GM19468 (cell line): Measurements from ENCODE around the gene POLR1G.
"Not testable (repeated sequence)": the region's sequence is repeated elsewhere in the genome, so short reads cannot be mapped to it uniquely, and the experiment has no call there.

ENCODE experiments used
- ATAC-seq: cut with Tn5 transposase; IDR thresholded peaks from one replicate; pipeline ENCODE4 v1.9.1; 2021; ENCODE audit warnings: mild to moderate bottlenecking, moderate library complexity, moderate number of reproducible peaks; ENCODE audit not compliant: unreplicated experiment; ENCODE audit errors: extremely low read depth

POLR1G gene

DNA sequence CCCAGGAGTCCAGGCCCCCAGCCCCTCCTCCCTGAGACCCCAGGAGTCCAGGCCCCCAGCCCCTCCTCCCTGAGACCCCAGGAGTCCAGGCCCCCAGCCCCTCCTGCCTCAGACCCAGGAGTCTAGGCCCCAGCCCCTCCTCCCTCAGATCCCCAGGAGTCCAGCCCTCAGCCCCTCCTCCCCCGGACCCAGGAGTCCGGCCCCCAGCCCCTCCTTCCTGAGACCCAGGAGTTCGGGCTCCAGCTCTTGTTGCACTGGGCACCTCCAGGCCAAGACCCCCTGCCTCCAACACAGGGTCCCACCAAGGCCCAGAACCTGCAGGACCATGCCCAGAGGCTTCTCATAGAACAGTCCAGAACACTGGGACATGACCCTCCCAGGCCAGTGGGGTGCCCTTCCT lies 13.5 kb downstream of the POLR1G start:
- ATAC-seq, result no peak

GRCh38 chr19:45420356-45420755 lies 13.9 kb downstream of the POLR1G start:
- ATAC-seq, result no peak

GRCh38 chr19:45420871-45421270 lies 14.4 kb downstream of the POLR1G start:
- no peak for ATAC-seq

GRCh38 chr19:45421947-45422498 lies 15.6 kb downstream of the POLR1G start:
- ATAC-seq, result no peak

- no peak for ATAC-seq
Measured at GRCh38 chr19:45423033-45423588, 16.7 kb downstream of the POLR1G start.

DNA sequence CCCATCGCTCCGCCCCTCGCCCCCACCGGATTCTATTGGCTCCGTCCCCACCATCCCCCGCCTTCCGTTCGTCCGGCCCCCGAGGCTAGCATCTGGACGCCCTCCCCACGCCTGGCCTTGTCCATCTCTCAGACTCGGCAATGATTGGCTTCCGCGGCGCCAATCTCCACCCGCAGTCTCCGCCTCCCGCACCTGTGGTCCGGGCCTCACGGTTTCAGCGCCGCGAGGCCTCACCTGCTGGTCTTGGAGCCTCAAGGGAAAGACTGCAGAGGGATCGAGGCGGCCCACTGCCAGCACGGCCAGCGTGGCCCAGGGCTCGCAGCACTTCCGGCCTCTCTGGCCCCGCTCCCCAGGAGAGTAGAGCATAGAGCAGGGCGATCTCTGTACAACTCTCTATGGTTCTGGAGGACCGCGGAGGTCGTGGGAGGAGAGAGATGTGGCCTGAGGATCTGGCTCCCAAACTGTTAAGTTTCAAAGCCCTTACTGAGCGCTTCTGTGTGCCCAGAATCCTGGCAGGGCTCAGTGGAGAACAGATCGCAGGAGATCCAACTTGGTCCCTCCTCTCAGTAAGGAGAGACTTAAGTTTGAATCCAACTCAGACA lies 17.2 kb downstream of the POLR1G start, which contains the start of gene ERCC1:
TSS of gene ERCC1 (minus strand) at position 329 of the 602 bp plus-strand sequence. CDS start 543 bp downstream, outside the sequence.
- ATAC-seq, result peak; percentile 33

- ATAC-seq, result no peak
Measured at GRCh38 chr19:45424191-45425058, 18.0 kb downstream of the POLR1G start.

DNA sequence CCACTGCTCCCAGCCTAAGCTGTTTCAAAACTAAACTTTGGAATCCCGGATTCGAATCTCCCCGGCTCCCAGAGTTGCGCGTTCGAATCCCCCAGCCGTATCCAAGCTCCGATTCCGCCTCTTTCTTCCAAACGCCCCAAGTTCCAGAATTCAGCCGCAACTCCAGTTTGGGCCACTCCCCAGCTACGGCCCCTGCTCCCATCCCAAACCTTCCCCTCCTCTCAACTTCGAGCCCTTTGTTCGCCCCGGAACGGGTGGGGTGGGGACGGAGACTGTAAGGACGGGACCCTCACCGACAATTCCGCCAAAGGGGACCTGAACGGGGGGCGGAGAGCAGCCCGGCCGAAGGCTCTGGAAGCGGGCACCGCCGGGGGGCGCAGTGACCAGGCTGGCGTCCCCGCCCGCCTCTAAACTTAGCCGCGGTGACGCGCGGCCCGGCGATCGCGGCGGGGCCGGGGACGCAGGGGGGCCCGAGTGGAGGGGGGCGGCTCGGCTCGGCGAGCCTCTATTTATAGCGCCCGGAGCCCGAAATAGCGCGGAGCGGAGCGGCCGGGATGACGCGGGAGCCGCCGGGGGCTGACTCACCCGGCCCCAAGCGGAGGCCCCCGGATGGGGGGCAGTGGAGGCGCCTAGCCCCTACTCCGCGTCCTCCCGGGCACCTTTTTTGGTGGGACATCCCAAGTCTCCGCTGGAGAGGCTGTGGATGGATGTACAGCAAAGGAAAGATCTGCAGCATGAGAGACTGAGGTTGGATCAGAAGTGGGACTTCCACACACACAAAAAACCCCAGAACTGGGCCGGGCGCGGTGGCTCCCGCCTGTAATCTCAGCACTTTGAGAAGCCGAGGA lies 22.2 kb downstream of the POLR1G start:
- ATAC-seq, result no peak

GRCh38 chr19:45429896-45430295 lies 23.5 kb downstream of the POLR1G start:
- ATAC-seq, result not testable (repeated sequence)

GRCh38 chr19:45431008-45431407 lies 24.6 kb downstream of the POLR1G start:
- not testable (repeated sequence) for ATAC-seq

DNA sequence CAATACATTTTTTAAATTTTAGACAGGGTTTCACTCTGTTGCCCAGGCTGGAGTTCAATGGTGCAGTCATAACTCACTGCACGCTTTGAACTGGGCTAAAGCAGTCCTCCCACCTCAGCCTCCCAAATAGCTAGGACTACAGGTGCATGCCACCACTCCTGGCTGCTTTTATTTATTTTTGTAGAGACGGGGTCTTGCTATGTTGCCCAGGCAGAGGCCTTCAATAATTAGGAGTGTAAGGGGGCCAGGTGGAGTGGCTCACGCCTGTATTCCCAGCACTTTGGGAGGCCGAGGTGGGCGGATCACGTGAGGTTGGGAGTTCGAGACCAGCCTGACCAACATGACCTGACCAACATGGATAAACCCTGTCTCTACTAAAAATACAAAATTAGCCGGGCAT lies 26.1 kb downstream of the POLR1G start:
- not testable (repeated sequence) for ATAC-seq

GRCh38 chr19:45437328-45437727 lies 30.9 kb downstream of the POLR1G start:
- no peak for ATAC-seq

DNA sequence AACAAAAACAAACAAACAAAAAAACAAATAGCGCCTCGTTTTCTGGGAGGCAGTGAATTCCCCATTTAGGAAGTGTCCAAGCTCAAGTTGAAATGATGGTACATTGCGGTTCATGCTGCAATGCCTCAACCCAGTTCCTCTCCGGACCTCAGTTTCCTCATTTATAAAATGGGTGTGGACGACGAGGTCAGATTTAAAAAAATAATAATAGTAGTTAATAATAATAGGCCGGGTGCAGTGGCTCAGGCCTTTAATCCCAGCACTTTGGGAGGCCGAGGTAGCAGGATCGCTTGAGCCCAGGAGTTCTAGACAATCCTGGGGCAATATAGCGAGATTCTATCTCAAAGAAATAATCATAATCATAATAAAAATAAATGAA lies 32.7 kb downstream of the POLR1G start:
- ATAC-seq, result no peak

- peak; percentile 34 for ATAC-seq
Measured at GRCh38 chr19:45439569-45440258, 33.3 kb downstream of the POLR1G start.

DNA sequence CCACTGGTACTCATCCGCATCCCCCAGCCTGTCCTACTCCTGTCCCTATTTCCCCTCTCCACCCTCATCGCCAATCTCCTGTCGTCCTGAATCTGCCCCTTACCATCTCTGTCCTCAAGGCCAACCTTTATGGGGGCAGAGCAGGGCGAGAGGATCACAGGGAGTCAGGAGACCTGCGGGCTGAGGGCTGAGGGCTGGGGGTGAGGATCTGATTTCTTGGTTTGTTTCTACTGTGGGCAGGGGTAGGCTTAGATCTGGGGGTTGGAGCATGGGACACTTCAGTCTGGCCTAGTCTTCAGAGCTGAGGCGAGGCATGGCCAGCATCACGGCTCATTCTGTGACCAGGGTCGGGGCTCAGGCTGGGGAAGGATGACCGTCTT lies 33.8 kb downstream of the POLR1G start:
- ATAC-seq, result no peak

DNA sequence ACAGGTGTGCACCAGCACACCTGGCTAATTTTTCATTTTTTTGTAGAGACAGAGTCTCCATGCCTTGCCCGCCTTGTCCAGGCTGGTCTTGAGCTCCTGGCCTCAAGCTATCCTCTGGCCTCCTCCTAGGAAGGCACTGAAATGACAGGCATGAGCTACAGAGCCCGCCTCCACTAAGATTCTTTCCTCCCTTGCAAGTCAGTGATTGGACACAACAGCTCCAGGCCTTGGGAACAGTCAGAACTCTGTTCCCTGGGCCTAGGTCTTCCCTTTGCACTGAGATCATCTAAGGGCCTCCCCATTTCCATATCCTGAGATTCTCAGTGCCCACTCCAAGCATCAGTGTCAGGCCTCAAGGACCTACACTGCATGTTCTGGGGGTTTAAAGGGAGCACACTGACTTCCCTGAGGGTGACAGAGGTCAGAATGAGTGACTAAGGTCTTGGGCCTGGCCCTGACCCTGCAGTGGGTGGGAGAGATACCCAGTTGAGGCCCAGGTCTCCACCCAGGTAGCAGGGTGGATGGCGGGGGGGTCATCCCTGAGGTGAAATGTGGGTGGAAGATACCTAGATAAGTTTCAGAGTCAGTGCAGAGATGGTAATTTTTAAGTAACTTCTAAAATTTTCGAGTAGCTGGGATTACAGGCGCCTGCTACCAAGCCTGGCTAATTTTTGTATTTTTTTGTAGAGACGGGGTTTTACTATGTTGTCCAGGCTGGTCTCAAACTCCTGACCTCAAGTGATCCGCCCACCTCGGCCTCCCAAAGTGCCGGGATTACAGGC lies 34.6 kb downstream of the POLR1G start:
- ATAC-seq, result no peak

GRCh38 chr19:45442408-45442777 lies 35.9 kb downstream of the POLR1G start:
- ATAC-seq, result no peak

DNA sequence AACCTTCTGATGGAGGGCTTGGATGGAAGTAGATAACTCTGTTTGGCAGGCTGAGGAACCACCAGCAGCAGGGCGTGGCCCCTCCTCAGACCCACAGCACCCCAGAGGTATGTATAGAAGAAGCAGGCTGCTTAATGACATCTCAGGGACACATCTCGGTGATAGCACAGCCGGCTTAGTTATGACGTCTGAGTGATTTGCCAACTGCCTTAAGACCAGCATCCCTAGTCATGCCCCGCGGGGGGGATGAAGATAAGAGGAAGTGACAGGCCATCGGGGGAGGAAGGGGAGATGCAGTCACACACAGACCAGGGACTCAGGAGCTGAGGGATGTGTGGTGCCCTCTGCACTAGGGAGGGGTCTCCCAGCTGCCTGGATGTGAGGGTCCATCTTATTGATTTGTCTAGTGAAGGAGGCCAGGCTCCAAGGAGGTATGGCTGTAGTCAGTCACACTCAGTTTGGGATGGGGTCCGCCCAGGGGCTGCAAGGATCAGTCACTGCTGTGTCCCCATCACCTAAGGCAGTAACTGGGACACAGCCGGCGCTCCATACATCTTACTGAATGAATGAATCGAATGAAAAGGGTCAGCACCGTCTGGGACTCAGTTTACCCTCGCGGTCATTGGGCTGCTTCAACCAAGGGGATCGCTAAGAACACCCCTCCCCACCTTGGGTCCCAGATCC lies 36.5 kb downstream of the POLR1G start:
- ATAC-seq, result no peak
